Transverse colon (tissue), 4 donors: Measurements from ENCODE around the gene RAX2. TPM values are rescaled to one million over a fixed set of nuclear protein-coding genes. Genes with fewer than 3 reads are reported as not detected.

Experiments used
- DNase-seq: peaks from one replicate; pipeline ENCODE4 v3.0.0-alpha.2; 2019
- H3K27ac ChIP-seq, 4 donors: fragments of 200-600 bp; sonication (generic); 2 replicates each; pipeline ENCODE4 v1.5.1; 2016 to 2018; ENCODE audit warnings: inconsistent platforms in 4 of 4
- H3K27me3 ChIP-seq: fragments of 200-600 bp; sonication (generic); 2 replicates; pipeline ENCODE4 v1.5.1; 2017; ENCODE audit warnings: inconsistent platforms
- H3K36me3 ChIP-seq, 4 donors: fragments of 200-600 bp; sonication (generic); 2 replicates each; pipeline ENCODE4 v1.5.1; 2017 to 2019; ENCODE audit warnings: inconsistent platforms in 4 of 4
- H3K4me1 ChIP-seq, 4 donors: fragments of 200-600 bp; sonication (generic); 2 replicates each; pipeline ENCODE4 v1.5.1; 2017 to 2020; ENCODE audit warnings: inconsistent platforms in 4 of 4
- H3K4me3 ChIP-seq, 4 donors: fragments of 200-600 bp; sonication (generic); 1 replicate in 1 of 4; 2 replicates in 3 of 4; pipeline versions ENCODE4 v1.5.1 to v1.6.1; 2017 to 2019; ENCODE audit warnings: inconsistent platforms in 4 of 4
- H3K9me3 ChIP-seq, 2 donors: fragments of 200-600 bp; sonication (generic); 2 replicates each; pipeline ENCODE4 v1.5.1; 2017 to 2019; ENCODE audit warnings: inconsistent platforms in 2 of 2
- EP300 ChIP-seq: sonication (generic); formaldehyde crosslinking; IDR thresholded peaks from one replicate; pipeline ENCODE4 v1.6.1; 2017; ENCODE audit warnings: antibody characterized with exemption, low read depth
- POLR2A ChIP-seq: fragments of 450-650 bp; IDR thresholded peaks from one replicate; pipeline ENCODE4 v1.6.1; 2016; ENCODE audit warnings: antibody characterized with exemption, mild to moderate bottlenecking, moderate library complexity
- POLR2AphosphoS5 ChIP-seq, 3 donors: sonication (generic); formaldehyde crosslinking; IDR thresholded peaks; one replicate each; pipeline ENCODE4 v1.6.1; 2016; ENCODE audit warnings: antibody characterized with exemption in 3 of 3
- WGBS, 2 donors: methylation state at CpG; one replicate each; pipeline ENCODE4 v1.1.5; 2018; ENCODE audit warnings: low coverage in 1 of 2; 5-methylcytosine and 5-hydroxymethylcytosine counted together
- in situ Hi-C, 4 donors: fragments of 200-750 bp; cut with MboI; loops; one replicate each; pipeline versions ENCODE4 v1.15.0 to v1.15.1; 2017; ENCODE audit warnings: low sequenced_read_pairs in 3 of 4, low pct_ligation_motif_present in 1 of 4, low pct_unique_long_range_greater_than_20kb in 1 of 4
- intact Hi-C: fragments of 100-400 bp; cut with DNase I; formaldehyde crosslinking; loops from one replicate; pipeline ENCODE4 v1.15.1; 2023; ENCODE audit warnings: low total_unique reads
- total RNA-seq, 4 donors: library from RNA; depleted of rRNA; stranded (reverse); fragments of >200 nt; gene quantifications; one replicate each; pipeline ENCODE4 v1.1.0, GENCODE V29; 2016
- TF ChIP-seq, protein P1 (sequence below), 5 experiments: fragments of 200-600 bp in 3 of 5; fragments of 450-650 bp in 2 of 5; sonication (generic) in 3 of 5; IDR thresholded peaks; 1 replicate in 2 of 5; 2 replicates in 3 of 5; pipeline ENCODE4 v1.5.1; 2016 to 2017; ENCODE audit warnings: antibody characterized with exemption in 5 of 5, inconsistent platforms in 3 of 5, mild to moderate bottlenecking in 2 of 5, moderate library complexity in 1 of 5

The RAX2 gene
- total RNA-seq, 4 donors from 2014 or later: not detected

DNA sequence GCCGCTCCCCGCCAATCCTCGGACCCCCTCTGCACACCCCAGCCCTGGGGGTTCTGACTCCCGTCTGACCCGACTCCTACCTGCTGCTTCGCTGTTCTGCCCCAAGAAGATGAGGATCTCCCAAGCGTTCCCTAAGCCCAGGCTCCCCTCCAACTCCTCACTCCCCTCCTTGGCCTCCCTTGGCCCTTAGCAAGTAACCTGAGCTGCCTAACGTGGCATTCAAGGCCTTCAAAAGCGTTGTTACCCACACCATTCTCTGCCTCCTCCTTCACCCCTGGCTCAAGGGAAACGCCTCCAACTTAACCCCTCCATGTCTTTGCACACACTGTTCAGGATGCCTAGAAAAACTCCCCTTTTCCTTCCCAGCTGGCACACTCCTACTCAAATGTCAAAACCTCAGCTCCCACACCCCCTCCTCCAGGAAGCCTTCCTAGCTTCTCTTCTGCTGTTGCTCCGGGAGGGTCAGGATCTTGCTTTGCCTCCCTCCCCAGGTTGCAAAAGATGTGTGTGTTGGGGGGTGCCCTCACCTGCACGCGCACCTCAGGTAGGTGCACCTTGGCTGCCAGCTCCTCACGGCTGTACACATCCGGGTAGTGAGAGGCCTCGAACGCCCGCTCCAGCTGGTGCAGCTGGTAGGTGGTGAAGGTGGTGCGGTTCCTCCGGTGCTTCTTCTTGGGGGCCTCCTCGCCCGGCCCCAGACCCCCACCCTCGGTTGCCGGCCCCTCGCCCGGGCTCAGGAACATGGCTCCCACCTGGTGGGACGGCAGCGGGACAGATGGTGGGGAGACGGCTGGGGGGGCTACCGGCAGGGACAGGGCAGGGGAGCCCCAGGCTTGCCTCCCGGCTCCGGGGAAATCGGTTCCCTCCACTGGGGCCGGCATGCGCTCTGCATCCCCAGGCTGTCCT, 775 bp downstream of the RAX2 start:
- DNase-seq: no peak
- intact Hi-C loops: no loop called here
- in situ Hi-C loops: no loop called here
- H3K4me3 ChIP-seq: no peak overlapping the region
- H3K27me3 ChIP-seq: no peaks in the 10 kb centered on the region
- no peaks in the 10 kb centered on the region for H3K4me1 ChIP-seq
- H3K27ac ChIP-seq: no peak overlapping the region
- no peak for TF ChIP-seq POLR2A
- TF ChIP-seq POLR2AphosphoS5 (IDR thresholded peaks at IDR 0.05): no peak
- TF ChIP-seq, protein P1, sequence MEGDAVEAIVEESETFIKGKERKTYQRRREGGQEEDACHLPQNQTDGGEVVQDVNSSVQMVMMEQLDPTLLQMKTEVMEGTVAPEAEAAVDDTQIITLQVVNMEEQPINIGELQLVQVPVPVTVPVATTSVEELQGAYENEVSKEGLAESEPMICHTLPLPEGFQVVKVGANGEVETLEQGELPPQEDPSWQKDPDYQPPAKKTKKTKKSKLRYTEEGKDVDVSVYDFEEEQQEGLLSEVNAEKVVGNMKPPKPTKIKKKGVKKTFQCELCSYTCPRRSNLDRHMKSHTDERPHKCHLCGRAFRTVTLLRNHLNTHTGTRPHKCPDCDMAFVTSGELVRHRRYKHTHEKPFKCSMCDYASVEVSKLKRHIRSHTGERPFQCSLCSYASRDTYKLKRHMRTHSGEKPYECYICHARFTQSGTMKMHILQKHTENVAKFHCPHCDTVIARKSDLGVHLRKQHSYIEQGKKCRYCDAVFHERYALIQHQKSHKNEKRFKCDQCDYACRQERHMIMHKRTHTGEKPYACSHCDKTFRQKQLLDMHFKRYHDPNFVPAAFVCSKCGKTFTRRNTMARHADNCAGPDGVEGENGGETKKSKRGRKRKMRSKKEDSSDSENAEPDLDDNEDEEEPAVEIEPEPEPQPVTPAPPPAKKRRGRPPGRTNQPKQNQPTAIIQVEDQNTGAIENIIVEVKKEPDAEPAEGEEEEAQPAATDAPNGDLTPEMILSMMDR (IDR thresholded peaks at IDR 0.05): no peak
- no peak for TF ChIP-seq EP300
- peaks cover 0 to 4% (median 0%) of the 10 kb centered on the region in 4 donors for H3K36me3 ChIP-seq
- WGBS, 2 donors: 63 to 82% methylated on average over 4 to 32 of the region's 35 CpGs
- H3K9me3 ChIP-seq: no peaks in the 10 kb centered on the region

DNA sequence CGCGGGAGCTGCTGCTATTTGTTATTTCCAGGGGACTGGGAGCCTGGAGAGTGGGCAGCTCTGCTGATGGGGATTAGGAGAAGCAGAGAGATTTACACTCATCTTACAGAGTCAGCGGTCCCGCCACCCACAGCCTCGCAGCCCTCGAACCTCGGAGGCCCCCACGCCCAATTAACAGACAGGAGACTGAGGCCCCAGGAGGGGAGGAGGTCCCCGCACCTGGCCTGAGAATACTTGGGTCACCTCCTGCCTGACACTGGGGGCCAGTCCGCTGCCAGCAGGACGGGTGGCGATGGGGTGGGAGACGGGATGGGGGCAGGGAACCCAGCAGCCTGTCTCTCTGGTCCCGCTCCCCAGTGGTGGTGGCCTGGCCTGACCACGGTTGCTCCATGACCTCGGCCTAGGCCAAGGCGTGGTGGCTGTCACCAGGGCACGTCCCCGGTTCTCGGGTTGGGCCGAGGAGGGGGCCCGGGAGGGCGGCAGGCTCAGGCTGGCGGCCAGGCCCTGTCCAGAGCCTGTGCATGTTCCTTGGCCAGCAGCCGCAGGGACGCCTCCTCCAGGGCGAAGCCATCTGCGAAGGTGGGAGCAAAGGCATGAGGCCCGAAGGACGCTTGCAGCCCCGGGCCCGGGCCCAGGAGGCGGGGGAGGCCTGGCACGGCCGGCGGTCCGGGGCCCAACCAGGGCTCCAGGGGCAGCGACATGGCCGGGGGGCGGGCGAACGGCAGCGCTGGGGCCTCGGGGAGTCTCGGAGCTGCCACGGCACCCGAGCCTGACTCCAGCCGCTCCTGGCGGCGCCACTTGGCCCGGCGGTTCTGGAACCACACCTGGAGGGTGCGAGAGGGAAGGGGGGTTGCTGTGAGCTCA, 1.7 kb downstream of the RAX2 start:
- Histone ChIP-seq H3K27ac (no peak overlapping the region), H3K4me3 (no peak overlapping the region), H3K4me1 (no peaks in the 10 kb centered on the region), H3K9me3 (no peaks in the 10 kb centered on the region), H3K36me3 (peaks cover 0 to 6% (median 2%) of the 10 kb centered on the region in 4 donors), H3K27me3 (no peaks in the 10 kb centered on the region)
- WGBS, 2 donors: 83% methylated on average over 6 to 49 of the region's 53 CpGs
- DNase-seq: no peak
- in situ Hi-C loops (no loop called here), intact Hi-C loops (no loop called here)
- TF ChIP-seq POLR2A: no peak
- no peak for TF ChIP-seq EP300
- TF ChIP-seq, protein P1 (IDR thresholded peaks at IDR 0.05): no peak
- TF ChIP-seq POLR2AphosphoS5 (IDR thresholded peaks at IDR 0.05): no peak

DNA sequence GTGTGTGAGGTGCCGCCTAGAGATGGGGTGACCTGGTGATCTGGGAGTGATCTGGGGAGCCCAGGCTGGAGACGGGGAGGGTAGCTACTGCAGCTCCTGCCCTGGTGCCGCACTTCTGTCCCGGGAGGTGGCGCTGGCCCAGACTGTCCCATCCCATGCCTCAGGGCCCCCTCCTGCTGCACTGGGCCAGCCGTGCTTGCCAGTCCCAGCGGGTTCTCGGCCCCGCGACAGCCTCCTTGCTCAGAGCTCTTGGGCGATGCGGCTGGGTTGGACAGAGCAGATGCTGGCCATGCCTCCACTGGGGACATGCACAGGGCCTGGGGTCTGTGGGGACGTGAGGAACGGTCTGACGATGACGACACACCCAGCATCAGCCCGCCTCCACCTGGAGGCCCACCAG, 2.5 kb downstream of the RAX2 start:
- intact Hi-C loops: no loop called here
- TF ChIP-seq POLR2AphosphoS5 (IDR thresholded peaks at IDR 0.05): no peak
- TF ChIP-seq, protein P1 (IDR thresholded peaks at IDR 0.05): no peak
- TF ChIP-seq EP300: no peak
- no peak for TF ChIP-seq POLR2A
- H3K27ac ChIP-seq: no peak overlapping the region
- H3K27me3 ChIP-seq: no peaks in the 10 kb centered on the region
- 90% methylated on average over 17 of the region's 17 CpGs; no CpG with 5 or more reads in 1 of the 2 donors for WGBS, 2 donors
- no peak for DNase-seq
- no peak overlapping the region for H3K4me3 ChIP-seq
- in situ Hi-C loops: no loop called here
- no peaks in the 10 kb centered on the region for H3K9me3 ChIP-seq
- H3K36me3 ChIP-seq: peaks cover 0 to 8% (median 2%) of the 10 kb centered on the region in 4 donors
- H3K4me1 ChIP-seq: no peaks in the 10 kb centered on the region

DNA sequence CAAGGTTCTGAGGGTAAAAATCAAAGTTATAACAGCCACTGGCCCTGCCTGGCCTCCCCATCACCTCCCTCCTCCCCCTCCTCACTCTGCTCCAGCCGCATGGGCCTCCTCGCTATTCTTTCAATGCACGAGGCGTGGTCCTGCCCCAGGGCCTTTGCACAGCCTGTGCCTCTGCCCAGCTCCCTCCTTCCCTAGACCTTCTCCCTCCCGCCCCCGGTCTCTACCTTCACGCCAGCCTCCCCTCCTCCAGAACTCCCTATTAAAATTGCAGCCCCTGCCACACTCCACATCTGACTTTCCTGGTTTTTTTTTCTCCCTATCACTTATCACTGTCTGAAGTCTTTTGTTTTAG, 3.3 kb downstream of the RAX2 start:
- DNase-seq: no peak
- no peak overlapping the region for H3K4me3 ChIP-seq
- H3K36me3 ChIP-seq: peaks cover 0 to 8% (median 2%) of the 10 kb centered on the region in 4 donors
- H3K27me3 ChIP-seq: no peaks in the 10 kb centered on the region
- intact Hi-C loops: no loop called here
- H3K4me1 ChIP-seq: peaks cover 0 to 3% (median 1%) of the 10 kb centered on the region in 4 donors
- in situ Hi-C loops: no loop called here
- 91 to 96% methylated on average over 4 to 7 of the region's 7 CpGs for WGBS, 2 donors
- TF ChIP-seq EP300: no peak
- no peak for TF ChIP-seq POLR2AphosphoS5 (IDR thresholded peaks at IDR 0.05)
- no peak for TF ChIP-seq POLR2A
- TF ChIP-seq, protein P1 (IDR thresholded peaks at IDR 0.05): no peak
- no peak overlapping the region for H3K27ac ChIP-seq
- H3K9me3 ChIP-seq: no peaks in the 10 kb centered on the region
